ENCODE measurements around the gene NLRC5. TPM values are rescaled to one million over a fixed set of nuclear protein-coding genes. Genes with fewer than 3 reads are reported as not detected.

Gene NLRC5
- total RNA-seq, 4 donors from 2014 or later = 18.0 to 139 (median 30.6) TPM

GRCh38 chr16:57000271-57001025 is 11.1 kb downstream of the NLRC5 start:
- TF ChIP-seq CTCF (IDR thresholded peaks at IDR 0.05; ENCODE audit: low read depth) = no peak

- TF ChIP-seq CTCF (IDR thresholded peaks at IDR 0.05; ENCODE audit: low read depth) = no peak
Measured at GRCh38 chr16:57001026-57001679, 11.8 kb downstream of the NLRC5 start.

- TF ChIP-seq CTCF (IDR thresholded peaks at IDR 0.05; ENCODE audit: low read depth) = no peak
Measured at GRCh38 chr16:57003439-57004386, 14.4 kb downstream of the NLRC5 start.

GRCh38 chr16:57004387-57005250 is 15.3 kb downstream of the NLRC5 start:
- TF ChIP-seq CTCF (IDR thresholded peaks at IDR 0.05; ENCODE audit: low read depth) = no peak

GRCh38 chr16:57007050-57007449 is 17.7 kb downstream of the NLRC5 start:
- no peak for TF ChIP-seq CTCF (IDR thresholded peaks at IDR 0.05; ENCODE audit: low read depth)

GRCh38 chr16:57007530-57007929 is 18.2 kb downstream of the NLRC5 start:
- TF ChIP-seq CTCF (IDR thresholded peaks at IDR 0.05; ENCODE audit: low read depth) = no peak

Data from subcutaneous adipose tissue (tissue), 4 donors.